GM12878 (cell line): ENCODE measurements around the gene NAB1. TPM values are rescaled to one million over a fixed set of nuclear protein-coding genes. Genes with fewer than 3 reads are reported as not detected.

Experiments used
- CBFB ChIP-seq: IDR thresholded peaks from 2 replicates; pipeline ENCODE4 v1.6.1; 2016; ENCODE audit warnings: antibody characterized with exemption, low read depth
- CBX3 ChIP-seq: fragments of 200-600 bp; sonication (generic); IDR thresholded peaks from 2 replicates; pipeline ENCODE4 v1.6.1; 2016; ENCODE audit warnings: low read depth, borderline replicate concordance
- KDM1A ChIP-seq: fragments of 200-600 bp; sonication (generic); IDR thresholded peaks from 2 replicates; pipeline ENCODE4 v1.6.1; 2016; ENCODE audit warnings: borderline replicate concordance
- TCF12 ChIP-seq: IDR thresholded peaks from 2 replicates; pipeline ENCODE4 v1.6.1; 2011; ENCODE audit warnings: low read depth, mild to moderate bottlenecking, low read length
- polyA plus RNA-seq, 11 experiments: library from polyadenylated mRNA; depleted of rRNA in 4 of 11; unstranded in 6 of 11; stranded (reverse) in 5 of 11; fragments of >200 nt; fragmentation: Nextera tagmentation in 4 of 11; fragmentation: Illumina TruSeq in 1 of 11; extraction: Ambion mirVana in 4 of 11; extraction: Trizol in 1 of 11; gene quantifications; 1 replicate in 1 of 11; 2 replicates in 10 of 11; pipeline versions ENCODE4 v1.2.1 to v1.2.3, GENCODE V29; 2011 to 2016; ENCODE audit warnings: inconsistent platforms in 2 of 11, missing spikeins in 2 of 11, low read depth in 1 of 11
- total RNA-seq, 4 experiments: library from RNA; depleted of rRNA in 3 of 4; stranded (reverse); fragments of >200 nt in 3 of 4; fragmentation: Illumina TruSeq in 1 of 4; extraction: Trizol in 1 of 4; gene quantifications; 2 replicates each; pipeline versions ENCODE4 v1.2.1 to v1.2.3, GENCODE V29; 2013 to 2021
- TF ChIP-seq, protein P1 (sequence below): IDR thresholded peaks from 2 replicates; pipeline ENCODE4 v1.6.1; 2012; ENCODE audit warnings: improper control_type of control experiment, low read depth, low read length; ENCODE audit not compliant: insufficient replicate concordance
- TF ChIP-seq, protein P2 (sequence below): fragments of 450-650 bp; IDR thresholded peaks from 2 replicates; pipeline ENCODE4 v1.6.1; 2017; ENCODE audit warnings: mild to moderate bottlenecking, moderate library complexity

NAB1 gene
- total and polyA plus RNA-seq, 10 of the 15 experiments (the other 5 are each of a cell fraction or from before 2014, with no cell fraction given): 4.5 to 39.6 (median 23.0) TPM

DNA sequence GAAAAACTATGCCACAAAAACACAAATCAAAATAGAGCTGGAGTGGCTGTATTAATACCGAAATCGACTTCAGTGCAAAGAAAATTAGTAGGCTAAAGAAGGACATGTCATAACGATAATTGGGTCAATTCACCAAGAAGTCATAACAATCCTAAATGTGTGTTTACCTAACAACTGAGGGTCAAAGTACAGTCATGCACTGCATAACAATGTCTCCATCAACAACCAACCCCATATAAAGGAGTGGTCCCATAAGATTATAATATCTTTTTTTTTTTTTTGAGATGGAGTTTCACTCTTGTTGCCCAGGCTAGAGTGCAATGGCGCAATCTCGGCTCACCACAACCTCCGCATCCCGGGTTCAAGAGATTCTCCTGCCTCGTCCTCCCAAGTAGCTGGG lies 87.5 kb downstream of the NAB1 start (continued):
- TF ChIP-seq, protein P1, sequence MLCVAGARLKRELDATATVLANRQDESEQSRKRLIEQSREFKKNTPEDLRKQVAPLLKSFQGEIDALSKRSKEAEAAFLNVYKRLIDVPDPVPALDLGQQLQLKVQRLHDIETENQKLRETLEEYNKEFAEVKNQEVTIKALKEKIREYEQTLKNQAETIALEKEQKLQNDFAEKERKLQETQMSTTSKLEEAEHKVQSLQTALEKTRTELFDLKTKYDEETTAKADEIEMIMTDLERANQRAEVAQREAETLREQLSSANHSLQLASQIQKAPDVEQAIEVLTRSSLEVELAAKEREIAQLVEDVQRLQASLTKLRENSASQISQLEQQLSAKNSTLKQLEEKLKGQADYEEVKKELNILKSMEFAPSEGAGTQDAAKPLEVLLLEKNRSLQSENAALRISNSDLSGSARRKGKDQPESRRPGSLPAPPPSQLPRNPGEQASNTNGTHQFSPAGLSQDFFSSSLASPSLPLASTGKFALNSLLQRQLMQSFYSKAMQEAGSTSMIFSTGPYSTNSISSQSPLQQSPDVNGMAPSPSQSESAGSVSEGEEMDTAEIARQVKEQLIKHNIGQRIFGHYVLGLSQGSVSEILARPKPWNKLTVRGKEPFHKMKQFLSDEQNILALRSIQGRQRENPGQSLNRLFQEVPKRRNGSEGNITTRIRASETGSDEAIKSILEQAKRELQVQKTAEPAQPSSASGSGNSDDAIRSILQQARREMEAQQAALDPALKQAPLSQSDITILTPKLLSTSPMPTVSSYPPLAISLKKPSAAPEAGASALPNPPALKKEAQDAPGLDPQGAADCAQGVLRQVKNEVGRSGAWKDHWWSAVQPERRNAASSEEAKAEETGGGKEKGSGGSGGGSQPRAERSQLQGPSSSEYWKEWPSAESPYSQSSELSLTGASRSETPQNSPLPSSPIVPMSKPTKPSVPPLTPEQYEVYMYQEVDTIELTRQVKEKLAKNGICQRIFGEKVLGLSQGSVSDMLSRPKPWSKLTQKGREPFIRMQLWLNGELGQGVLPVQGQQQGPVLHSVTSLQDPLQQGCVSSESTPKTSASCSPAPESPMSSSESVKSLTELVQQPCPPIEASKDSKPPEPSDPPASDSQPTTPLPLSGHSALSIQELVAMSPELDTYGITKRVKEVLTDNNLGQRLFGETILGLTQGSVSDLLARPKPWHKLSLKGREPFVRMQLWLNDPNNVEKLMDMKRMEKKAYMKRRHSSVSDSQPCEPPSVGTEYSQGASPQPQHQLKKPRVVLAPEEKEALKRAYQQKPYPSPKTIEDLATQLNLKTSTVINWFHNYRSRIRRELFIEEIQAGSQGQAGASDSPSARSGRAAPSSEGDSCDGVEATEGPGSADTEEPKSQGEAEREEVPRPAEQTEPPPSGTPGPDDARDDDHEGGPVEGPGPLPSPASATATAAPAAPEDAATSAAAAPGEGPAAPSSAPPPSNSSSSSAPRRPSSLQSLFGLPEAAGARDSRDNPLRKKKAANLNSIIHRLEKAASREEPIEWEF: no peak
- TF ChIP-seq, protein P2, sequence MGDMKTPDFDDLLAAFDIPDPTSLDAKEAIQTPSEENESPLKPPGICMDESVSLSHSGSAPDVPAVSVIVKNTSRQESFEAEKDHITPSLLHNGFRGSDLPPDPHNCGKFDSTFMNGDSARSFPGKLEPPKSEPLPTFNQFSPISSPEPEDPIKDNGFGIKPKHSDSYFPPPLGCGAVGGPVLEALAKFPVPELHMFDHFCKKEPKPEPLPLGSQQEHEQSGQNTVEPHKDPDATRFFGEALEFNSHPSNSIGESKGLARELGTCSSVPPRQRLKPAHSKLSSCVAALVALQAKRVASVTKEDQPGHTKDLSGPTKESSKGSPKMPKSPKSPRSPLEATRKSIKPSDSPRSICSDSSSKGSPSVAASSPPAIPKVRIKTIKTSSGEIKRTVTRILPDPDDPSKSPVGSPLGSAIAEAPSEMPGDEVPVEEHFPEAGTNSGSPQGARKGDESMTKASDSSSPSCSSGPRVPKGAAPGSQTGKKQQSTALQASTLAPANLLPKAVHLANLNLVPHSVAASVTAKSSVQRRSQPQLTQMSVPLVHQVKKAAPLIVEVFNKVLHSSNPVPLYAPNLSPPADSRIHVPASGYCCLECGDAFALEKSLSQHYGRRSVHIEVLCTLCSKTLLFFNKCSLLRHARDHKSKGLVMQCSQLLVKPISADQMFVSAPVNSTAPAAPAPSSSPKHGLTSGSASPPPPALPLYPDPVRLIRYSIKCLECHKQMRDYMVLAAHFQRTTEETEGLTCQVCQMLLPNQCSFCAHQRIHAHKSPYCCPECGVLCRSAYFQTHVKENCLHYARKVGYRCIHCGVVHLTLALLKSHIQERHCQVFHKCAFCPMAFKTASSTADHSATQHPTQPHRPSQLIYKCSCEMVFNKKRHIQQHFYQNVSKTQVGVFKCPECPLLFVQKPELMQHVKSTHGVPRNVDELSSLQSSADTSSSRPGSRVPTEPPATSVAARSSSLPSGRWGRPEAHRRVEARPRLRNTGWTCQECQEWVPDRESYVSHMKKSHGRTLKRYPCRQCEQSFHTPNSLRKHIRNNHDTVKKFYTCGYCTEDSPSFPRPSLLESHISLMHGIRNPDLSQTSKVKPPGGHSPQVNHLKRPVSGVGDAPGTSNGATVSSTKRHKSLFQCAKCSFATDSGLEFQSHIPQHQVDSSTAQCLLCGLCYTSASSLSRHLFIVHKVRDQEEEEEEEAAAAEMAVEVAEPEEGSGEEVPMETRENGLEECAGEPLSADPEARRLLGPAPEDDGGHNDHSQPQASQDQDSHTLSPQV: no peak
- TF ChIP-seq CBX3 (no peak), CBFB (no peak), TCF12 (no peak), KDM1A (no peak)
